ENCODE results near the gene POLRMT. TPM values are rescaled to one million over a fixed set of nuclear protein-coding genes. Genes with fewer than 3 reads are reported as not detected.
"Not testable (repeated sequence)": the region's sequence is repeated elsewhere in the genome, so short reads cannot be mapped to it uniquely, and the experiment has no call there.

The POLRMT gene
- total and polyA plus RNA-seq, 4 donors = 10.1 to 76.6 (median 26.6) TPM

- H3K9me3 ChIP-seq (ENCODE audit: control insufficient read depth, low read length); H3K4me1 ChIP-seq (ENCODE audit: control insufficient read depth in 1 of 2, insufficient read depth in 2 of 2, low read length in 2 of 2); H3K27ac ChIP-seq (ENCODE audit: low read depth in 1 of 2, low read length in 2 of 2); intact Hi-C loops (cut with DNase I); ATAC-seq (ENCODE audit: low FRiP score); H3K36me3 ChIP-seq (ENCODE audit: control insufficient read depth in 1 of 2, insufficient read depth in 2 of 2, low read length in 1 of 2); H3K4me3 ChIP-seq (ENCODE audit: low read length in 2 of 2); DNase-seq; H3K27me3 ChIP-seq (ENCODE audit: control insufficient read depth in 1 of 2, insufficient read depth in 2 of 2, low read length in 1 of 2): not testable (repeated sequence)
- WGBS, 2 donors = 96% methylated on average over 7 of the region's 7 CpGs
Measured at GRCh38 chr19:626566-626965, 6.8 kb downstream of the POLRMT start.

GRCh38 chr19:625257-625656 is 8.1 kb downstream of the POLRMT start:
- intact Hi-C loops (cut with DNase I) = no loop called here
- H3K4me1 ChIP-seq (ENCODE audit: control insufficient read depth in 1 of 2, insufficient read depth in 2 of 2, low read length in 2 of 2) = no peaks in the 10 kb centered on the region
- WGBS, 2 donors = 85 to 92% methylated on average over 5 of the region's 5 CpGs
- no peaks in the 10 kb centered on the region for H3K9me3 ChIP-seq (ENCODE audit: control insufficient read depth, low read length)
- no peak overlapping the region for H3K27ac ChIP-seq (ENCODE audit: low read depth in 1 of 2, low read length in 2 of 2)
- no peaks in the 10 kb centered on the region for H3K27me3 ChIP-seq (ENCODE audit: control insufficient read depth in 1 of 2, insufficient read depth in 2 of 2, low read length in 1 of 2)
- H3K4me3 ChIP-seq (ENCODE audit: low read length in 2 of 2) = no peak overlapping the region
- peaks cover 0 to 5% of the 10 kb centered on the region in 2 donors for H3K36me3 ChIP-seq (ENCODE audit: control insufficient read depth in 1 of 2, insufficient read depth in 2 of 2, low read length in 1 of 2)
- DNase-seq (no peak), ATAC-seq (ENCODE audit: low FRiP score) (no peak)

- H3K27ac ChIP-seq (ENCODE audit: low read depth in 1 of 2, low read length in 2 of 2) = no peak overlapping the region
- no peaks in the 10 kb centered on the region for H3K4me1 ChIP-seq (ENCODE audit: control insufficient read depth in 1 of 2, insufficient read depth in 2 of 2, low read length in 2 of 2)
- ATAC-seq (ENCODE audit: low FRiP score) (no peak), DNase-seq (no peak)
- WGBS, 2 donors = 90 to 91% methylated on average over 24 of the region's 24 CpGs
- no peaks in the 10 kb centered on the region for H3K9me3 ChIP-seq (ENCODE audit: control insufficient read depth, low read length)
- no peaks in the 10 kb centered on the region for H3K27me3 ChIP-seq (ENCODE audit: control insufficient read depth in 1 of 2, insufficient read depth in 2 of 2, low read length in 1 of 2)
- no peak overlapping the region for H3K4me3 ChIP-seq (ENCODE audit: low read length in 2 of 2)
- peaks cover 0 to 7% of the 10 kb centered on the region in 2 donors for H3K36me3 ChIP-seq (ENCODE audit: control insufficient read depth in 1 of 2, insufficient read depth in 2 of 2, low read length in 1 of 2)
- intact Hi-C loops (cut with DNase I) = no loop called here
Measured at GRCh38 chr19:624433-625109, 8.8 kb downstream of the POLRMT start.

GRCh38 chr19:623974-624373 is 9.4 kb downstream of the POLRMT start:
- Histone ChIP-seq H3K4me1 (ENCODE audit: control insufficient read depth in 1 of 2, insufficient read depth in 2 of 2, low read length in 2 of 2) (no peaks in the 10 kb centered on the region), H3K4me3 (ENCODE audit: low read length in 2 of 2) (no peak overlapping the region), H3K27ac (ENCODE audit: low read depth in 1 of 2, low read length in 2 of 2) (no peak overlapping the region), H3K36me3 (ENCODE audit: control insufficient read depth in 1 of 2, insufficient read depth in 2 of 2, low read length in 1 of 2) (peaks cover 0 to 8% of the 10 kb centered on the region in 2 donors), H3K27me3 (ENCODE audit: control insufficient read depth in 1 of 2, insufficient read depth in 2 of 2, low read length in 1 of 2) (no peaks in the 10 kb centered on the region), H3K9me3 (ENCODE audit: control insufficient read depth, low read length) (no peaks in the 10 kb centered on the region)
- no peak for DNase-seq
- intact Hi-C loops (cut with DNase I) = no loop called here
- 78 to 79% methylated on average over 24 of the region's 24 CpGs for WGBS, 2 donors
- ATAC-seq (ENCODE audit: low FRiP score) = no peak

- Histone ChIP-seq H3K4me1 (ENCODE audit: control insufficient read depth in 1 of 2, insufficient read depth in 2 of 2, low read length in 2 of 2) (no peaks in the 10 kb centered on the region), H3K4me3 (ENCODE audit: low read length in 2 of 2) (no peak overlapping the region), H3K9me3 (ENCODE audit: control insufficient read depth, low read length) (no peaks in the 10 kb centered on the region), H3K27ac (ENCODE audit: low read depth in 1 of 2, low read length in 2 of 2) (no peak overlapping the region), H3K36me3 (ENCODE audit: control insufficient read depth in 1 of 2, insufficient read depth in 2 of 2, low read length in 1 of 2) (peaks cover 0 to 8% of the 10 kb centered on the region in 2 donors), H3K27me3 (ENCODE audit: control insufficient read depth in 1 of 2, insufficient read depth in 2 of 2, low read length in 1 of 2) (no peaks in the 10 kb centered on the region)
- no peak for DNase-seq
- intact Hi-C loops (cut with DNase I) = no loop called here
- 93 to 96% methylated on average over 42 to 44 of the region's 44 CpGs for WGBS, 2 donors
- ATAC-seq (ENCODE audit: low FRiP score) = no peak
Measured at GRCh38 chr19:623175-623916, 10.0 kb downstream of the POLRMT start.

GRCh38 chr19:622666-623065 is 10.7 kb downstream of the POLRMT start:
- Histone ChIP-seq H3K27me3 (ENCODE audit: control insufficient read depth in 1 of 2, insufficient read depth in 2 of 2, low read length in 1 of 2) (no peaks in the 10 kb centered on the region), H3K27ac (ENCODE audit: low read depth in 1 of 2, low read length in 2 of 2) (no peak overlapping the region), H3K9me3 (ENCODE audit: control insufficient read depth, low read length) (no peaks in the 10 kb centered on the region), H3K4me3 (ENCODE audit: low read length in 2 of 2) (no peak overlapping the region), H3K4me1 (ENCODE audit: control insufficient read depth in 1 of 2, insufficient read depth in 2 of 2, low read length in 2 of 2) (no peaks in the 10 kb centered on the region), H3K36me3 (ENCODE audit: control insufficient read depth in 1 of 2, insufficient read depth in 2 of 2, low read length in 1 of 2) (peaks cover 0 to 8% of the 10 kb centered on the region in 2 donors)
- DNase-seq (no peak), ATAC-seq (ENCODE audit: low FRiP score) (no peak)
- WGBS, 2 donors = 96 to 97% methylated on average over 25 to 37 of the region's 37 CpGs
- intact Hi-C loops (cut with DNase I) = no loop called here

- intact Hi-C loops (cut with DNase I) = no loop called here
- ATAC-seq (ENCODE audit: low FRiP score) = no peak
- no peaks in the 10 kb centered on the region for H3K4me1 ChIP-seq (ENCODE audit: control insufficient read depth in 1 of 2, insufficient read depth in 2 of 2, low read length in 2 of 2)
- no peak overlapping the region for H3K27ac ChIP-seq (ENCODE audit: low read depth in 1 of 2, low read length in 2 of 2)
- no peak overlapping the region for H3K4me3 ChIP-seq (ENCODE audit: low read length in 2 of 2)
- H3K36me3 ChIP-seq (ENCODE audit: control insufficient read depth in 1 of 2, insufficient read depth in 2 of 2, low read length in 1 of 2) = peaks cover 0 to 8% of the 10 kb centered on the region in 2 donors
- DNase-seq = no peak
- H3K9me3 ChIP-seq (ENCODE audit: control insufficient read depth, low read length) = no peaks in the 10 kb centered on the region
- no peaks in the 10 kb centered on the region for H3K27me3 ChIP-seq (ENCODE audit: control insufficient read depth in 1 of 2, insufficient read depth in 2 of 2, low read length in 1 of 2)
- WGBS, 2 donors = 92% methylated on average over 24 of the region's 24 CpGs
Measured at GRCh38 chr19:621819-622218, 11.5 kb downstream of the POLRMT start.

GRCh38 chr19:621191-621590 is 12.1 kb downstream of the POLRMT start:
- H3K4me1 ChIP-seq (ENCODE audit: control insufficient read depth in 1 of 2, insufficient read depth in 2 of 2, low read length in 2 of 2); intact Hi-C loops (cut with DNase I); H3K27ac ChIP-seq (ENCODE audit: low read depth in 1 of 2, low read length in 2 of 2); H3K27me3 ChIP-seq (ENCODE audit: control insufficient read depth in 1 of 2, insufficient read depth in 2 of 2, low read length in 1 of 2); H3K9me3 ChIP-seq (ENCODE audit: control insufficient read depth, low read length); DNase-seq; H3K36me3 ChIP-seq (ENCODE audit: control insufficient read depth in 1 of 2, insufficient read depth in 2 of 2, low read length in 1 of 2); H3K4me3 ChIP-seq (ENCODE audit: low read length in 2 of 2); ATAC-seq (ENCODE audit: low FRiP score): not testable (repeated sequence)
- 97 to 98% methylated on average over 43 to 48 of the region's 48 CpGs for WGBS, 2 donors
